Hepatocyte (in vitro differentiated cells): ENCODE measurements around the gene AK3. TPM values are rescaled to one million over a fixed set of nuclear protein-coding genes. Genes with fewer than 3 reads are reported as not detected.

Source experiments
- DNase-seq: peaks from one replicate; pipeline ENCODE4 v3.0.0-alpha.2; 2016; ENCODE audit warnings: low spot score
- H2AFZ ChIP-seq: fragments of 200-600 bp; sonication (generic); 2 replicates; pipeline ENCODE4 v1.6.0; 2016; ENCODE audit warnings: antibody characterized with exemption, mild to moderate bottlenecking
- H3K27ac ChIP-seq: fragments of 200-600 bp; sonication (generic); 2 replicates; pipeline ENCODE4 v1.5.1; 2016; ENCODE audit warnings: mild to moderate bottlenecking
- H3K27me3 ChIP-seq: fragments of 200-600 bp; sonication (generic); 2 replicates; pipeline ENCODE4 v1.6.1; 2016
- H3K36me3 ChIP-seq: fragments of 200-600 bp; sonication (generic); replicated peaks from 2 replicates; pipeline ENCODE4 v1.5.1; 2016; ENCODE audit warnings: low read depth; ENCODE audit not compliant: insufficient read depth
- H3K4me1 ChIP-seq: fragments of 200-600 bp; sonication (generic); 2 replicates; pipeline ENCODE4 v1.5.1; 2016; ENCODE audit warnings: mild to moderate bottlenecking, moderate library complexity; ENCODE audit not compliant: insufficient read depth
- H3K4me2 ChIP-seq: fragments of 200-600 bp; sonication (generic); 2 replicates; pipeline ENCODE4 v1.6.0; 2016
- H3K4me3 ChIP-seq: fragments of 200-600 bp; sonication (generic); 2 replicates; pipeline ENCODE4 v1.5.1; 2016; ENCODE audit warnings: mild to moderate bottlenecking
- H3K79me2 ChIP-seq: fragments of 200-600 bp; sonication (generic); 2 replicates; pipeline ENCODE4 v1.6.0; 2017; ENCODE audit warnings: mild to moderate bottlenecking
- H3K9me2 ChIP-seq: fragments of 200-600 bp; sonication (generic); replicated peaks from 2 replicates; pipeline ENCODE4 v1.6.0; 2017; ENCODE audit warnings: mild to moderate bottlenecking; ENCODE audit not compliant: insufficient read depth
- H3K9me3 ChIP-seq: fragments of 200-600 bp; sonication (generic); 2 replicates; pipeline ENCODE4 v1.5.1; 2016; ENCODE audit warnings: low read depth, mild to moderate bottlenecking
- H4K20me1 ChIP-seq: fragments of 200-600 bp; sonication (generic); 2 replicates; pipeline ENCODE4 v1.6.0; 2016; ENCODE audit warnings: mild to moderate bottlenecking; ENCODE audit not compliant: insufficient read depth, poor library complexity, severe bottlenecking
- EZH2 ChIP-seq: fragments of 200-600 bp; sonication (generic); IDR thresholded peaks from 2 replicates; pipeline ENCODE4 v1.6.1; 2016; ENCODE audit warnings: antibody characterized with exemption, mild to moderate bottlenecking, borderline replicate concordance
- EZH2phosphoT487 ChIP-seq: fragments of 200-600 bp; sonication (generic); IDR thresholded peaks from one replicate; pipeline ENCODE4 v1.6.1; 2018; ENCODE audit warnings: antibody characterized with exemption, mild to moderate bottlenecking, low read depth, moderate library complexity; ENCODE audit not compliant: unreplicated experiment, severe bottlenecking
- WGBS: methylation state at CpG from one replicate; pipeline ENCODE4 v1.1.6; 2016; ENCODE audit warnings: low lambda C conversion rate; ENCODE audit errors: missing lambda C conversion rate; 5-methylcytosine and 5-hydroxymethylcytosine counted together
- polyA plus RNA-seq: library from polyadenylated mRNA; unstranded; fragments of >200 nt; fragmentation: Nextera tagmentation; extraction: Ambion mirVana; gene quantifications from 2 replicates; pipeline ENCODE4 v1.2.1, GENCODE V29; 2016
- total RNA-seq: library from RNA; depleted of rRNA; stranded (reverse); fragments of >200 nt; gene quantifications from 2 replicates; pipeline ENCODE4 v1.2.3, GENCODE V29; 2014
- TF ChIP-seq, protein P1 (sequence below): fragments of 200-600 bp; sonication (generic); IDR thresholded peaks from 2 replicates; pipeline ENCODE4 v1.5.1; 2016; ENCODE audit warnings: antibody characterized with exemption, mild to moderate bottlenecking; ENCODE audit not compliant: poor library complexity

AK3 gene
- total and polyA plus RNA-seq, 2 experiments from 2014 or later, result 102 to 141 TPM

DNA sequence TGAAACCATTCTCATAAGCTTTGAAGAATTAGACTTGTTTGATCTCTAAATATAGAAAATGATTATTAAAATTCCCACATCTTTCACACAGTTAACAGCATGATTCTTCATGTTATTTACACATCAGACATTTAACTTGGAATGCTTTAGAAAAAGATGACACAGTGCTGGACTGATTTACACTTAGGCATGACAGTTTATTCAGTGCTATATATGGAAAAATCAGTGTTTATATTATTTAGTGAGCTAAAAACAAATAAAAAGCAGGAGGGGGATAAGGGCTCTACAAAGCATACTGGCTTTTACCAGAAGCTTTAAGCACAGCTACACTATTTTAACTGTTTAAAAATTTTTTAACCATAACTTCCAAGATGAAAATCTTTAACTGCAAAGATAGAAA is 31.6 kb downstream of the AK3 start:
- Histone ChIP-seq H3K9me3 (no peaks in the 10 kb centered on the region), H3K27ac (no peak overlapping the region), H3K36me3 (no peaks in the 10 kb centered on the region), H3K27me3 (no peaks in the 10 kb centered on the region), H3K4me3 (no peak overlapping the region), H3K4me1 (no peaks in the 10 kb centered on the region), H2AFZ (no peak overlapping the region), H3K79me2 (no peaks in the 10 kb centered on the region), H3K9me2 (no peaks in the 10 kb centered on the region), H4K20me1 (no peaks in the 10 kb centered on the region), H3K4me2 (no peak overlapping the region)
- no peak for DNase-seq
- TF ChIP-seq, protein P1, sequence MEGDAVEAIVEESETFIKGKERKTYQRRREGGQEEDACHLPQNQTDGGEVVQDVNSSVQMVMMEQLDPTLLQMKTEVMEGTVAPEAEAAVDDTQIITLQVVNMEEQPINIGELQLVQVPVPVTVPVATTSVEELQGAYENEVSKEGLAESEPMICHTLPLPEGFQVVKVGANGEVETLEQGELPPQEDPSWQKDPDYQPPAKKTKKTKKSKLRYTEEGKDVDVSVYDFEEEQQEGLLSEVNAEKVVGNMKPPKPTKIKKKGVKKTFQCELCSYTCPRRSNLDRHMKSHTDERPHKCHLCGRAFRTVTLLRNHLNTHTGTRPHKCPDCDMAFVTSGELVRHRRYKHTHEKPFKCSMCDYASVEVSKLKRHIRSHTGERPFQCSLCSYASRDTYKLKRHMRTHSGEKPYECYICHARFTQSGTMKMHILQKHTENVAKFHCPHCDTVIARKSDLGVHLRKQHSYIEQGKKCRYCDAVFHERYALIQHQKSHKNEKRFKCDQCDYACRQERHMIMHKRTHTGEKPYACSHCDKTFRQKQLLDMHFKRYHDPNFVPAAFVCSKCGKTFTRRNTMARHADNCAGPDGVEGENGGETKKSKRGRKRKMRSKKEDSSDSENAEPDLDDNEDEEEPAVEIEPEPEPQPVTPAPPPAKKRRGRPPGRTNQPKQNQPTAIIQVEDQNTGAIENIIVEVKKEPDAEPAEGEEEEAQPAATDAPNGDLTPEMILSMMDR, result no peak
- TF ChIP-seq EZH2 (no peak), EZH2phosphoT487 (no peak)

- DNase-seq, result no peak
- TF ChIP-seq, protein P1, result no peak
- no peak for TF ChIP-seq EZH2phosphoT487
- TF ChIP-seq EZH2, result no peak
- Histone ChIP-seq H2AFZ (no peak overlapping the region), H3K4me1 (no peaks in the 10 kb centered on the region), H3K36me3 (no peaks in the 10 kb centered on the region), H3K9me2 (no peaks in the 10 kb centered on the region), H3K79me2 (no peaks in the 10 kb centered on the region), H3K4me2 (no peak overlapping the region), H3K9me3 (no peaks in the 10 kb centered on the region), H3K4me3 (no peak overlapping the region), H3K27ac (no peak overlapping the region), H4K20me1 (no peaks in the 10 kb centered on the region), H3K27me3 (no peaks in the 10 kb centered on the region)
- WGBS, result 76% methylated on average over 4 of the region's 4 CpGs
These were observed 33.9 kb downstream of the AK3 start for GRCh38 chr9:4706971-4707622.

DNA sequence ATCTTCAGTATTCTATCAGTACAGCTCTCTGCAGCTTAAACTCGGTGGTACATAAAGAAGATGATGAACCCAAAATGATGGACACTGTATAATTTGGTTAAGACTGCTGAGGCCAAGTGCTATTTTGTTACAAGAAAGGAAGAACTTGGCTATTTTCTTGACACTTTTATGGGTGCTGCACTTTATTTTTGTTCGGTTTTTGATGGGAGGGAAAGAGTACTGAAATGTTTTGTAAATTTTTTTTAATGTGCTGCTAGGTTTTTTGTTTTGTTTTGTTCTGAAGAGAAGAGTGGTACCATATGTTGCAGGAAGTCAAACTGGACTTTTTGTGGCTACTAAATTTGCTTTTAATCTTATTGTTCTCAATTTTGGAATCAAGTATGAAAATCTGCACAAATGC is 35.0 kb downstream of the AK3 start:
- Histone ChIP-seq H4K20me1 (no peaks in the 10 kb centered on the region), H3K4me3 (no peak overlapping the region), H3K27me3 (no peaks in the 10 kb centered on the region), H3K4me1 (no peaks in the 10 kb centered on the region), H3K27ac (no peak overlapping the region), H3K79me2 (no peaks in the 10 kb centered on the region), H3K9me3 (no peaks in the 10 kb centered on the region), H3K36me3 (no peaks in the 10 kb centered on the region), H2AFZ (no peak overlapping the region), H3K9me2 (no peaks in the 10 kb centered on the region), H3K4me2 (no peak overlapping the region)
- whole genome bisulfite sequencing, result 59% methylated on average over 2 of the region's 2 CpGs
- no peak for DNase-seq
- TF ChIP-seq, protein P1, result no peak
- TF ChIP-seq EZH2 (no peak), EZH2phosphoT487 (no peak)

- H4K20me1 ChIP-seq, result no peaks in the 10 kb centered on the region
- H3K4me2 ChIP-seq, result no peak overlapping the region
- H2AFZ ChIP-seq, result no peak overlapping the region
- no peak overlapping the region for H3K4me3 ChIP-seq
- TF ChIP-seq EZH2phosphoT487 (no peak), EZH2 (no peak)
- TF ChIP-seq, protein P1, result no peak
- DNase-seq, result no peak
- no peaks in the 10 kb centered on the region for H3K9me3 ChIP-seq
- WGBS, result 90% methylated on average over 2 of the region's 2 CpGs
- no peaks in the 10 kb centered on the region for H3K36me3 ChIP-seq
- peaks cover 5% of the 10 kb centered on the region for H3K4me1 ChIP-seq
- no peaks in the 10 kb centered on the region for H3K79me2 ChIP-seq
- H3K9me2 ChIP-seq, result no peaks in the 10 kb centered on the region
- H3K27me3 ChIP-seq, result no peaks in the 10 kb centered on the region
- H3K27ac ChIP-seq, result no peak overlapping the region
These were observed 36.9 kb downstream of the AK3 start for GRCh38 chr9:4704129-4704528.
